K562 treated with DMSO at 1 percent for 4 hours (cell line): ENCODE measurements around the gene NUAK1. TPM values are rescaled to one million over a fixed set of nuclear protein-coding genes. Genes with fewer than 3 reads are reported as not detected.

ENCODE experiments used
- total RNA-seq: library from RNA; unstranded; fragments of 300-600 nt; gene quantifications from 2 replicates; pipeline ENCODE4 v1.2.3, GENCODE V29; 2022; ENCODE audit not compliant: insufficient read depth

The NUAK1 gene
- total RNA-seq, result not detected in 2 replicates

GRCh38 chr12:106138633-106139421, at the start of gene NUAK1:
TSS of gene NUAK1 (minus strand) at chr12:106138954. CDS start at chr12:106138653, 301 bp downstream.

Other genes starting within 250 kb of the NUAK1 start
- gene CKAP4, start 109.1 kb upstream of the NUAK1 start, total RNA-seq, result 0.18 TPM in 1 of 2 replicates, not detected in the other
- gene TCP11L2, start 163.8 kb upstream of the NUAK1 start, total RNA-seq, result 5.3 and 5.9 TPM in 2 replicates
- 8.9 and 11.0 TPM in 2 replicates for gene POLR3B, start 218.8 kb upstream of the NUAK1 start, total RNA-seq